ENCODE data around the gene ATG13. TPM values are rescaled to one million over a fixed set of nuclear protein-coding genes. Genes with fewer than 3 reads are reported as not detected.

Gene ATG13
- total and polyA plus RNA-seq, 11 donors = 26.7 to 74.8 (median 48.7) TPM

DNA sequence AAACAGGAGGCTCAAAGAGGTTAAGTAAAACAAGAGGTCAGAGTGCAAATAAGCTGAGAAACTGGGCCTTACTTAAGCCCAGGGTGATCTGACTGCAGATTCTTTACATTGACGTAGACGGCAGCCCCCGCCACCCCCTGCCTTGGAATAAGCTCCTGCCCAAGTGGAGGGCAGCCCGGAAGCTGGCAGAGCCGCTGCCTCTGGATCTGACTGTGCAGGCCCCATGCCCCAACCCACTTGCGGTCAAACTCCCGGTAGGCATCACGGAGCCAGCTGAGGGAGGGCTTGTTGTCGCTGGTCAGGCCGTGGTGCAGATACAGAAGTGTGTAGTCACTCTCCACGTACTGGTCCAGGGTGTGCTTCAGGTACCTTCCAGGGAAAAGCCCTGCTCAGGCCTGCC, 64.5 kb downstream of the ATG13 start:
- WGBS, 4 donors = 92 to 94% (median 93%) methylated on average over 6 to 11 of the region's 11 CpGs
- Histone ChIP-seq H3K4me3 (no peak overlapping the region), H3K36me3 (peaks cover 0 to 96% (median 70%) of the 10 kb centered on the region in 9 donors), H3K4me1 (peaks cover 0 to 45% (median 34%) of the 10 kb centered on the region in 12 donors), H3K9me3 (no peaks in the 10 kb centered on the region), H3K27ac (no peak overlapping the region), H3K27me3 (no peaks in the 10 kb centered on the region)
- TF ChIP-seq POLR2A (IDR thresholded peaks at IDR 0.05) (no peak), CTCF (IDR thresholded peaks at IDR 0.05) (no peak)
- ATAC-seq (no peak), DNase-seq (no peak)
- intact Hi-C loops (cut with DNase I) = loop anchor here in 1 of 10 donors (5.0 kb wide), 1 partner anchor 65 kb away; the partner anchor contains the start of genes ATG13 and HARBI1

- WGBS, 4 donors = 87 to 92% (median 89%) methylated on average over 11 of the region's 11 CpGs
- Histone ChIP-seq H3K4me1 (peaks cover 0 to 50% (median 36%) of the 10 kb centered on the region in 12 donors), H3K27ac (peak overlapping the region; percentile 26 to 89 (median 78)), H3K36me3 (peaks cover 0 to 96% (median 72%) of the 10 kb centered on the region in 9 donors), H3K4me3 (no peak overlapping the region), H3K27me3 (no peaks in the 10 kb centered on the region), H3K9me3 (no peaks in the 10 kb centered on the region)
- ATAC-seq = no peak
- no peak for DNase-seq
- intact Hi-C loops (cut with DNase I) = loop anchor here in 1 of 10 donors (5.0 kb wide), 1 partner anchor 66 kb away; the partner anchor contains the start of genes ATG13 and HARBI1
- TF ChIP-seq POLR2A (IDR thresholded peaks at IDR 0.05) (no peak), CTCF (IDR thresholded peaks at IDR 0.05) (no peak)
Measured at GRCh38 chr11:46682773-46683752, 65.7 kb downstream of the ATG13 start.

- TF ChIP-seq POLR2A (IDR thresholded peaks at IDR 0.05) = no peak
- TF ChIP-seq CTCF (IDR thresholded peaks at IDR 0.05) = no peak
- peak; percentile 62 to 79 (median 72) for ATAC-seq
- peak overlapping the region; percentile 26 to 89 (median 78) for H3K27ac ChIP-seq
- WGBS, 4 donors = 38 to 49% (median 45%) methylated on average over 3 of the region's 3 CpGs
- peaks cover 0 to 55% (median 36%) of the 10 kb centered on the region in 12 donors for H3K4me1 ChIP-seq
- intact Hi-C loops (cut with DNase I) = loop anchor here in 1 of 10 donors (5.0 kb wide), 1 partner anchor 67 kb away; the partner anchor contains the start of genes ATG13 and HARBI1
- no peak overlapping the region for H3K4me3 ChIP-seq
- H3K27me3 ChIP-seq = no peaks in the 10 kb centered on the region
- H3K9me3 ChIP-seq = no peaks in the 10 kb centered on the region
- DNase-seq = no peak
- H3K36me3 ChIP-seq = peaks cover 0 to 96% (median 72%) of the 10 kb centered on the region in 9 donors
Measured at GRCh38 chr11:46684367-46684766, 67.0 kb downstream of the ATG13 start.

Data from heart left ventricle (tissue), 16 donors.